ENCODE measurements around the gene TXNDC16.

GRCh38 chr14:52399921-52400595, 152.2 kb downstream of the TXNDC16 start:
- no peak for TF ChIP-seq SP1 (IDR thresholded peaks at IDR 0.05)
- TF ChIP-seq FOXA1 (IDR thresholded peaks at IDR 0.05), result no peak
- no peak for TF ChIP-seq SUZ12 (IDR thresholded peaks at IDR 0.05)
- no peak for TF ChIP-seq ZNF384 (IDR thresholded peaks at IDR 0.05)
- no peak for TF ChIP-seq ELF4 (IDR thresholded peaks at IDR 0.05)
- no peak for TF ChIP-seq NFRKB (IDR thresholded peaks at IDR 0.05)
- no peak for TF ChIP-seq FOXM1 (IDR thresholded peaks at IDR 0.05; ENCODE audit: borderline replicate concordance)
